ENCODE measurements around the gene DHPS. TPM values are rescaled to one million over a fixed set of nuclear protein-coding genes. Genes with fewer than 3 reads are reported as not detected.

DHPS gene
- 55.3 and 56.6 TPM in 2 replicates for total RNA-seq

DNA sequence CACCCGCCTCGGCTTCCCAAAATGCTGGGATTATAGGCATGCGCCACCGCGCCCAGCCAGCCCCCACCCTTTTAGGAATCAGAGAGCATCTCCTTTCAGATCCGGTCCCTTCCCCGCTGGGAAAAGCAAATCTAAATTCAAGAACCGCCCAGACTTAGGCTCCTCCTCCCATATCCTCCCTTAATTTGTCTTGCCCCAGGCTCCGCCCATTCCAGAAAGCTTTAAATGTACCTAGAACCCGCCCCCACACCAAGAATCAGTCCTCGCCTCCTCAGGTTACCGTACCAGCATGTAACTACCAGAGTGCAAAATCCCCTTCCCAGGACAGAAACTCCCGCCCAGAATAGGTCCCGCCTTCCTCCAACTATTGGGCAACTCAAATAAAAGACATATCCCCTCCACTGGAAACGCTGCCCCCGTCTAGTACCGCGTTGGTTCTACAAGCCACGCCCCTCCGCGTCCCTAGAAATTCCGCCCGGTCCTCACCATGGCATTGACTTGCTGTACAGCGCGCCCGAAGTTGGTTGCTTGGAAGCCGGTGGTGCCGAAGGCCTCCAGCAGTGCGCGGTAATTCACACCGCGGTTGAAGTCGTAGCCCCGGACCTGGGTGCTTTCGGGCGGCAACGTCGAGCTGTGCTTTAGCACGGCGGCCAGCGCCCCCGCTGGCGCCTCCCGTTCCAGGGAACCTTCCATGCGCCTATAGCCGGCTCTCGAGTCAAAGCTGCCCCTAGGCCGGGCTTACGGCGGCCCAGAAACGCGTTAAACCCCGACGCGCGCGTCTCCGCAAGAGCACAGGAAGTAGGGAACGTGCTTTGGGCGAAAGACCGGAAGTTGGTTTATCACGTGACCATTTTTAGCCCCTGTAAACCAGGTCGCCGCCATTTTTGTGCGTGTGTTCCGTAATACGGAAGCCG lies at the start of gene DHPS:
TSS of gene DHPS (minus strand) at position 807 of the 914 bp plus-strand sequence. CDS start at position 693, 114 bp downstream.

GRCh38 chr19:12723641-12724426 lies 42.2 kb upstream of the DHPS start, which contains the start of gene TNPO2:
Gene TNPO2 (minus strand): TSS chr19:12723932. CDS start chr19:12720977, 2,955 bp downstream.

GRCh38 chr19:12696366-12697335 lies 15.0 kb upstream of the DHPS start, which contains the start of gene FBXW9:
Gene FBXW9 (minus strand): TSS chr19:12696631. CDS start chr19:12696581, 50 bp downstream.

DNA sequence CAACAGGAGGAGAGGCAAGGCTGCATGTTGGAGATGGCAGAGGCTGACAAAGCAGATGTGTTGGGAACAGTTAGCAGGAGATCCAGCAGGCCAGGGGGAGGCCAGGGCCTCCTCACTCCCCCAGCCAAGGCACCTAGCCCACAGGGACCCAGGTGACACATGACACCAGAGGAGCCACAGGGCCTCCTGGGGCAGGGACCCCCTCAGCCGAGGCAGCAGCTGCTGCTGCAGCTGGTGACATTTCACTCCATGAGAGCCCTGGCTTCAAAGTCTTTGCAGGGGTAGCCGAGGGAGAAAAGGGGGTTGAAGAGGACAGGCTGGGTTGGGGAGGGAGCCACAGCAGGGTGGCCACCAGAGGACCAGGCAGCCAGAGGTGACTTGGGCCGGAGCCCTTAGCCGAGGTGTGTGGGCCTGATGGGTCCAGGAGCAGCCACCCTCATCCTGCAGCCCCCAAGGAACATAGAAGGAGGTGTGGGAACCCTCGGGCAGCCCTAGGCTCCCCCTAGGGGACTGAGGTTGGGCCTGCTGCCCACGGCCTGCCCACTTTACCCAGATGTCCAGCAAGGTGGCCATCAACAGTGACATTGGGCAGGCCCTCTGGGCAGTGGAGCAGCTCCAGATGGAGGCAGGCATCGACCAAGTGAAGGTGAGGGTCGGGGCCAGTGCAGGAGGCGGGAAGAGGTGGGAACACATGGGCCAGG lies 6.0 kb upstream of the DHPS start, which contains the start of gene GNG14:
TSS of gene GNG14 (plus strand) at position 503 of the 701 bp plus-strand sequence. CDS start at position 554, 51 bp downstream.

GRCh38 chr19:12666265-12667048 lies 15.2 kb downstream of the DHPS start, which contains the start of the genes MAN2B1 and WDR83:
Gene MAN2B1 (minus strand): TSS chr19:12666742. CDS start chr19:12666701, 41 bp downstream.
Gene WDR83 (plus strand): TSS chr19:12666807. CDS start chr19:12669791, 2,984 bp downstream.

Other genes with a start within 250 kb of the DHPS start
- gene ZNF443, start 240.9 kb downstream of the DHPS start, total RNA-seq: 2.0 and 2.8 TPM in 2 replicates
- gene ZNF709, start 197.1 kb downstream of the DHPS start, total RNA-seq: 3.5 and 4.1 TPM in 2 replicates
- gene ZNF564, start 130.4 kb downstream of the DHPS start, total RNA-seq: 8.3 and 9.3 TPM in 2 replicates
- gene ZNF490, start 71.1 kb downstream of the DHPS start, total RNA-seq: 11.7 and 12.1 TPM in 2 replicates
- 11.1 and 18.6 TPM in 2 replicates for gene ZNF791, start 71.0 kb downstream of the DHPS start, total RNA-seq
- gene MAN2B1, start 15.1 kb downstream of the DHPS start, total RNA-seq: 34.5 and 56.2 TPM in 2 replicates
- gene WDR83, start 15.1 kb downstream of the DHPS start, total RNA-seq: 10.6 and 14.4 TPM in 2 replicates
- not detected in 2 replicates for gene GNG14, start 6.1 kb upstream of the DHPS start, total RNA-seq
- gene FBXW9, start 14.8 kb upstream of the DHPS start, total RNA-seq: 4.6 and 8.3 TPM in 2 replicates
- 37.8 and 50.0 TPM in 2 replicates for gene TNPO2, start 42.1 kb upstream of the DHPS start, total RNA-seq
- gene TRIR, start 52.8 kb upstream of the DHPS start, total RNA-seq: 124 and 148 TPM in 2 replicates
- 93.5 and 107 TPM in 2 replicates for gene GET3, start 55.6 kb upstream of the DHPS start, total RNA-seq
- 0.15 TPM in 1 of 2 replicates, not detected in the other for gene BEST2, start 69.9 kb upstream of the DHPS start, total RNA-seq
- gene HOOK2, start 93.7 kb upstream of the DHPS start, total RNA-seq: 24.9 and 28.0 TPM in 2 replicates
- gene JUNB, start 109.6 kb upstream of the DHPS start, total RNA-seq: 81.4 and 95.3 TPM in 2 replicates
- 166 and 183 TPM in 2 replicates for gene PRDX2, start 119.9 kb upstream of the DHPS start, total RNA-seq
- gene THSD8, start 120.2 kb upstream of the DHPS start, total RNA-seq: 0.99 TPM in 1 of 2 replicates, not detected in the other
- 7.6 and 60.4 TPM in 2 replicates for gene RNASEH2A, start 124.7 kb upstream of the DHPS start, total RNA-seq
- not detected in 2 replicates for gene RTBDN, start 152.7 kb upstream of the DHPS start, total RNA-seq
- 0.15 and 3.3 TPM in 2 replicates for gene MAST1, start 156.6 kb upstream of the DHPS start, total RNA-seq
- 22.8 and 30.9 TPM in 2 replicates for gene DNASE2, start 199.6 kb upstream of the DHPS start, total RNA-seq
- gene KLF1, start 205.3 kb upstream of the DHPS start, total RNA-seq: 0.17 TPM in 1 of 2 replicates, not detected in the other
- 28.3 and 55.3 TPM in 2 replicates for gene GCDH, start 209.3 kb upstream of the DHPS start, total RNA-seq
- gene SYCE2, start 237.4 kb upstream of the DHPS start, total RNA-seq: 0.15 TPM in 1 of 2 replicates, not detected in the other

Measured in smooth muscle cell of trachea (primary cell).